T-helper 2 cell (primary cell): ENCODE results near the gene CPA3.

Experiments
- DNase-seq, 5 experiments: peaks; one replicate each; pipeline versions ENCODE4 v3.0.0 to v3.0.0-alpha.2; 2012 to 2022

Gene CPA3

DNA sequence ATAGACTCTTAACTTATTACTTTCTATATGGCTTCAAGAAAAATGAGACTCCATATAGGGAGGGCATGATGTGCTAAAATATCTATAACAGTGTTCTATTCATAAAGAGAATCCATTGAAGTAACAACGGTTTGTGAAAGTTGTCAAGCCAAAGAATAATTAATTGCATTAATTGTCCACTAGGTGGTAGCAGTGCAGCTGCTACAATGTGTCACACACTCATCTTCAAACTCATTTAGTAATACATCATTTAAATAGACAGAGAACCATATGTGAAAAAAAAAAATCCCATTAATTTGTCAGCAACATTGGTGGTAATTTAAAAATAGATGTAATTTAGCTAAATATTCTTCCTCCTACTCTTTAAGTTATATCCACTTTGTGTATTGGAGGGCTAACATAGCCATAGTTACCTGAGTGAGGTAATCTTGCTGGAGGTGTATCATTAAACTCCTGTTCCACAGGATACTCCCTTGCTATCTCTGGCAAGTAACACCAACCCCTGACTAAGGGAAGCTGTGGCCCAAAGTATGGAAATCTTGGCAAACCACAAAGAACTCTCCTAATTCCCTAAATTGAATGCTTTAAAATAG is 3.7 kb upstream of the CPA3 start:
- peak in 1 of 5 experiments; percentile 35 for DNase-seq

- no peak for DNase-seq
Measured at GRCh38 chr3:148863297-148863696, 1.8 kb upstream of the CPA3 start.

DNA sequence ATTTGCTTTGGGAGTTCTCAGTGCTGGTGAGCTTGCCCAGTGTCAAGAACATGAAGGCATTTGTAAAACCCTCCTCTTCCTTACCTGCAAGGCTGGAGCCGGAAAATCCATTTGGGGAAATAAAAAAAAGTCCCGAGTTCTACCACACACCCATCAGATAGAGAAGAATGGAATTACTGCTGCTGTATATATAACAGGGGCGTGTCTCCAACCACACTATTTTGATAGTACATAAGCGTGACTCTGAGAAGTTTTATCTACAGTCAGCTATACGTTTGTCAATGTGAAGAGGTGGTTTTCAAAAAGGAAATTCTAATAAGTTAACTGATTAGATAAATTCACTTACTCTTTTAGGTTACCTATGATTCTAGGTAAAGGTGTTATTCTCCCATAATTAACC is 1.3 kb upstream of the CPA3 start:
- DNase-seq: no peak

DNA sequence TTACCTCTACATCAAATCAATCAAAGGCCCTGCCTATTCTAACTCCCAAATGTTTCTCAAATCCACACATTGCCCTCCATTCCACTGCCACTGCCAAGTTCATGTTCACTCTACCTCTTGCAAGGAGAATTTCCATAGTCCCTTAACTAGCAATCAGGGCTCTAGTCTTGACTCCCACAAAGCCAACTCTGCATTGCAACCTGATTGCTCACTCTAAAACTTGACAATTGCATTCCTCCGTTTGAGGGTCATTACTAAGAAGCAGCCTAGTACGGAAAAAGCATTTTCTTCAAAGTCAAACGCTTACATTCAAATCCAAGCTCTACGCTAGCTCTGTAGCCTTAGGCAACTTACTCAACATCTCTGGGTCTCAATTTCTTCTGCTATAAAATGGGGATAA is 1.2 kb downstream of the CPA3 start:
- DNase-seq: no peak

DNA sequence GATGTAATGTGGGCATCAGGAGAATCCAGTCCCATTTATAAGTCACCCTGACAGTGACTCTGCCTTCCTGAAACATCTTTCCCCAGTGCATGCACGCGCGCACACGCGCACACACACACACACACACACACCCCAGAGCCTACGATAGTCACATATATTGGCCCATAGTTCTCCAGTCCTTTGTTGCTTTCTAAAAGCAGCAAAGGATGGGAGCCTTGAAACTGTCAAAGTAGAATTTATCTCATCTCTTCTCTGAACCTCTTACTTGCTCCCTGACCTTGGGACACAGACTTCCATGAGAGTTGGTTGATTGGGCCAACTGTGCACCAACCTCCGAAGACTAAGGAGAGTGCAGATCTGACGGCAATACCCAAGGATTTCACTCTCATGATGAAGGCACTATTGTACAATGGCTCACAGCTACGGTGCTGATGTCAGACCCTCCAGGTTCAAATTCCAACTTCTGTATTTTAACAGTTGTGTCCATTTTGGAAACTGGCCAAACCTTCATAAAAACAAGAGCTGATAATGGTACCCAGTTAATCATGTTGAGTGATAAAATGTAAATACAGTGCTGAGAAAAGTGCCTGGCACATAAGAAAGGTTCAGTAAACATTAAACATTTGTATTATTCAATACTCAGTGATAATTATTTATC is 8.3 kb downstream of the CPA3 start:
- no peak for DNase-seq

DNA sequence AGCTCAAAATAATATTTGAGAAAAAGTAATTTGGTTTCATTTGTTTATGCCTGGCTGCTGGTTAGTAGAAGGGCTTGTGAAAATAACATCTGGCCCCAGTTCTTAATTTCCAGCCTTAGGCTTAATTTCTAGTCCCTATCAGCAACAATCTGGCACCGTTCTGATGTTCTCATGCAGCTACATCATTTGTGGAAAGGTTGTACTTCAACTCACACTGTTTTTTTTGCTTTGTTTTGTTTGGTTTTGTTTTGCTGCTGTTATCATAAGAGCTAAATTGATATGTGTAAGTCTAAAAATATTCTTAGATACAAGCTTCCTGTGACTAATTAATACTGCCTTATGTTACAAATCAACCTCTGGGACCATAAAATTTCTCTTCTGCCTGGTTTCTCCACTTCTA is 8.9 kb downstream of the CPA3 start:
- no peak for DNase-seq

DNA sequence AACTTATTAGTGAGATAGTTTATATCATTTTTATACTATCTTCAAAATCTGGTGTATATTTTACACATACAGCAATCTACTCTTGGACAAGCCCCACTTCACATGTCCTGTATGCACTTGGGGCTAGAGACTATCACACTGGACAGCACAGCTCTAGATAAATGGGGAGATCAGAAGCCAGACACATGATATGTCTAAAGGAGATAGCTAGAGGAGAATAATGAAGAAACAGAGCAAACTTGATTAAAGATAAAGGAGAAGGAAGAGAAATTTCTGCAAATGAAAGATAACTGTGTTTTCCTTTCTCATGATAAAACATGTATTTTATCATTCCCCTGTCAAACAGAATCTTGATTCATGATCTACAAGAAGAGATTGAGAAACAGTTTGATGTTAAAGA is 13.0 kb downstream of the CPA3 start:
- DNase-seq: no peak

- no peak for DNase-seq
Measured at GRCh38 chr3:148879256-148879655, 14.2 kb downstream of the CPA3 start.

- peak in 1 of 5 experiments; percentile 6 for DNase-seq
Measured at GRCh38 chr3:148880681-148881080, 15.6 kb downstream of the CPA3 start.

GRCh38 chr3:148881286-148881685 is 16.2 kb downstream of the CPA3 start:
- no peak for DNase-seq

- no peak for DNase-seq
Measured at GRCh38 chr3:148882288-148882687, 17.2 kb downstream of the CPA3 start.

GRCh38 chr3:148883163-148883562 is 18.1 kb downstream of the CPA3 start:
- DNase-seq: no peak

GRCh38 chr3:148884261-148884660 is 19.2 kb downstream of the CPA3 start:
- no peak for DNase-seq

DNA sequence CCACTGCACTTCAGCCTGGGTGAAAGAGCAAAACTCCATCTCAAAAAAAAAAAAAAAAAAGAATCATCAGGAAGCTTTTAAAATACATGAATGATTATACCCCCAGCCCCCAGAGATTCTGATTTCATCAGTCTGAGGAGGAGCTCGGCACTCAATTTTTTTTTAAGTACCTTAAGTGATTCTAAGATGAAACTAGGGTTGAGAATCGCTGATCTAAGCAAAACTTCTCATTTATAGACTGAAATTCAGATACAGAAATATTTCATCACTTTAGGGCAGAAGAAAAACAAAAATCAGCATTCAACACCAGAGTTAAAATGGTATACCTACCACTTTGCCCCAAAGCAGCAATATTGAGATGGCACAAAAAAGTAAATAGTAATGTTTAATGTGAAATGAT is 24.7 kb downstream of the CPA3 start:
- DNase-seq: no peak

- DNase-seq: no peak
Measured at GRCh38 chr3:148896062-148896461, 31.0 kb downstream of the CPA3 start.

DNA sequence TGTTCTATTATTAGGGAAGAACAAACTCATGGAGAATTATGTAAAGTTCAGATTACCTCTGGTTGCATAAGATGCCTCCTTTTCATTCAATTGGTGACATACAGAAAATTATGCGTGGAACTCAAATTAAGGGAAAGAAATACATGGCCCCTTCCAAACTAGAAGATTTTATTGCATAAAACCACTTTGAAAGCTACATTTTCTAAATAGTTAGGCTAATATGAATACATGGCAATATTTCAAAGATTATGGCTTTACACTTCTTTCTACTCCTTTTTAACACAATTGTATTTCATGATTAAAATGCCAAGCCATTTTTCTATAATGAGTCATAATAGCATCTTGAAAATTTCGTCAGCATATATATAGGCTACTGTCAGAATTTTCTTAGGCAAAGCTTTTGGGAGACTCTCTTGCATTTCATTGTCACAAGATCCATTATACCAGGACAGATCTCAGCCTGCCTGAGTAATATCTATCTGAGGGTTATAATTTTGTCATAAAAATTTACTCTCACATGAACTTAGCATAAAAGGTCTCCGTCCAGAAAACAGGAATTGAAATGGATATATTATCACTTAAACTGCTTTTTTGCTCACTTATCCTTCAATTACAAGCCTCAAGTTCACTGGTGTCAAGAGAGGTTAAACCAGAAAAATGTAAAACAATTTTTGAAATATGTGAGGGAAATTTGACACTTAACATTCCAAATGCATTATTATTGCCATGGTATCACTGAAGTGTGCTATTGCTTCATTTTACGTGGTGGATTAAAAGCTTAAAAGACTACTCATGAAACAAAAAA is 37.1 kb downstream of the CPA3 start:
- DNase-seq: no peak

DNA sequence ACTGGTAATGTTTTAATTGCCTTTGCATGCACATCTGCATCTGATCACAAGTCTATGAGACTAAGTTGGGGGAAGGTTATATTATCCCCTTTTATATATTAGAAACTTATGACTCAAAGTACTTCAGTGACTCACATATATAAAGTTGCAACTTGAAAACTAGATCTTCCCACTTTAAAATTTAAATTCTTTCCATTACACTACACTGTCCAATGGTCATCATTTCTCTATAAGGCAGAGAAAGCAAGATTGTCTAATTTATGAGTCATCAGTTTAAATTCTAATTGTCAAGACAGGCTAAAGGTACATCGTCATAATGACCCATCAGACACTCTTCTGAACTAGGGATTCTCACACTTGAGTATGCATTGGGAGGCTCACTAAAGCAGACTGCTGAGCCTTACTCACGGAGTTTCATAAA is 37.9 kb downstream of the CPA3 start:
- no peak for DNase-seq

GRCh38 chr3:148903941-148904340 is 38.8 kb downstream of the CPA3 start:
- DNase-seq: no peak

DNA sequence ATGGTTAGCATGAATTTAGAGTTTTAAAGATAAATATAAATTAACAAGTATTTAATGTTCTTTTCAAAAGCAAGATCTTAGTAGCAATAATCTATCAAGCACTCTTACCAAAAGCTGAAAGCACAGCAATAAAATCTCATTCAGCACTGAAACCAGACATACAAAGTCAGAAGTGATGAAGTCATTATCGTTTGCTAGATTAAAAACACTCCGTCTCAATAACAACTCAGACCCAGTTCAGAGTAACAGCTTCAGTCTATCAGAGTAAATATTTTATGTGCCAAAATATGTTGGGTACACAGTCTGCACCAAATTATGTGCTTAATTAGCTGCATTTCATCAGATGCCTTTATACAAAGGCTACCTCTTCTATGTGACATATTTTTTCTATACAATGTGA is 41.6 kb downstream of the CPA3 start:
- DNase-seq: no peak

DNA sequence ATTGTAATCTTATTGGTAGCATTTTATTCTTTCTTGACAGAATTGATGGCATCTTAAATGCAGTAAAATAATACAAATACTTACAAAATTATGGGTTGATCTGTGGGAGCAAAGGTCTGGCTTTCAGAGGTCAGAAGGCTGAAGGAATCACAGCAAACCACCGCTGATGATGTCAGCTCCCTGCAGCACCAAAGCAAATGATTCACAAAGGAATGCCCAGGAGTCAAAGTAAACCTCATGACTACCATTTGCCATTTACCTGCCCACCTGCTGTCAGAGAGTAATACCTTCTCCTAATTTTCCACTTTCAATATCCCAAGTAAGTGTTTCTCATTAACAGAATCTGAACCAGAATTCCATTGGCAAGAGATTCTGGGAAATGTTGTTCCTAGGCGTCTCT is 46.1 kb downstream of the CPA3 start:
- DNase-seq: no peak

GRCh38 chr3:148911592-148911991 is 46.5 kb downstream of the CPA3 start:
- DNase-seq: no peak

- no peak for DNase-seq
Measured at GRCh38 chr3:148914936-148915690, 50.0 kb downstream of the CPA3 start.

GRCh38 chr3:148916132-148916531 is 51.0 kb downstream of the CPA3 start:
- no peak for DNase-seq
